Medulla oblongata (tissue), 1 donor: ENCODE results near the gene KBTBD2.
"Not testable (repeated sequence)": the region's sequence is repeated elsewhere in the genome, so short reads cannot be mapped to it uniquely, and the experiment has no call there.

Source experiments
- DNase-seq: peaks from one replicate; pipeline ENCODE4 v3.0.0-alpha.2; 2015; ENCODE audit errors: extremely low spot score

KBTBD2 gene

DNA sequence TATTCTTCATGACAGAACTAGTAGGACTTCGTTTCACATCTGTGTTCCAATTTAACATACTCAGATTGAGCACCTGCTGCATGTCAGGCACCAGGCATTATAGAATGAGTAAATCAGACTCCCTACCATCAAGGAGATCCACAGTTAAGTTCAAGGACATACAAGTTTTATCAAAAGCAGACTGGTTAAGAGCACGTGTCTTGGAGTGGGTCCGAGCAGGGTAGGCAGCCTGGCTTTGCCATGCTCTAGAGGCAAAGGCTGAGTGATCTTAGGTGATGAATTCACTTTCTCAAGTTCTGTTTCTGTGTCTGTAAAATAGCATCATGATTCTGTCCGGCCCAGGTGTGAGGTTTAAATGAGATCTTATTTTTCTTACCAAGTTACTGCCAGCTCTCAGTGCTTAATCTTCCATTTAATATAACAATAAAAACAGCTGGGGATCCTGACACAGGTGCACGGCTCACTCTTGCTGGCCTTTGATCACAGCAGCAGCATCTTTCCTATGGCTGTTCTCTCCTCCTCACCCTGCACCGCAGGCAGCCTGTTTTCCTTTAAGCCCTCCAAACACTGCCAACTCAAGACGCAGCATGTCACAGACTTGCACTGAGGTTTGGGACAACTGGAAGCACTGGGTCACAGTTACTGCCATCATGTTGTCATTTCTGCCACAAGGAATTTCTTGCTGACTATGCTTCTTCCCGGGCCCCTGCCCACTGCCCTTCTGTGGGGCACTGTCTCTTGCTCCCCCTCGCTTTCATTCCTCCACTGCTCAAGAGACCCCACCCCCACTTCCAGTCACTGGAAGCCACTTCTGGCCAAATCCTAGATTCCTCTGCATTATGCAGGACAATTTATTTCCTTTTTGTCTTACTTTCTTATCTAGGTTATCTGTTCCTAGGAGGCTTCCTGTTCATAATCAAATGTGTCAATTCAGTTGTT lies 35.5 kb downstream of the KBTBD2 start:
- DNase-seq: not testable (repeated sequence)

DNA sequence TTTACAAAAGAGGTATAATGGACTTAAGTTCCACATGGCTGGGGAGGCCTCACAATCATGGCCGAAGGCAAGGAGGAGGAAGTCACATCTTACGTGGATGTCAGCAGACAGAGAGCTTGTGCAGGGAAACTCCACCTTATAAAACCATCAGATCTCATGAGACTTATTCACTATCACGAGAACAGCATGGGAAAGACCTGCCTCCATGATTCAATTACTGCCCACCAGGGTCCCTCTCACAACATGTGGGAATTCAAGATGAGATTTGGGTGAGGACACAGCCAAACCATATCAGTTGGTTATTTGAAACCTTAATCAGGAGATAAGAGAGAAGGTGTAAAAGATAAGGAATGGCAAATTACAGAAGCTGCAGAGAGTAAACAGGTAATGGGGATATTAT lies 40.9 kb downstream of the KBTBD2 start:
- DNase-seq: not testable (repeated sequence)

DNA sequence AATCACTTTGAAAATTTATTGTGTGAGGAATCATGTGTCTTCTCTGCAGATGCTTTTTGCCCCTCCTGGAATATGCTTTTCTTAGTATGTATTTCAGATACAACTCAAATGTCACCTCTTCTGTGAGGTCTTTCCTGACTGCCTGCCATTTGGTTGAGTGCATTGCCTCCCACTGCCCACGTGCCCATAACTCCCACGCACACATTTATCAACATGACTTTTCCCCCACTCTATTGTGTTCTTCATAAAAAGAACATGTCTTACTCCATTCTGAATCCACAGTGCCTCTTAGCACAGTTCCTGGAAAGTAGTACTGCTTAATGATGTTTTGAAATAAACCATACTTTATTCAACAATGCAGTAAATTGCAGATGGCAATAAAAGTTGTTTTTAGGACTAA lies 42.9 kb downstream of the KBTBD2 start:
- DNase-seq: not testable (repeated sequence)

DNA sequence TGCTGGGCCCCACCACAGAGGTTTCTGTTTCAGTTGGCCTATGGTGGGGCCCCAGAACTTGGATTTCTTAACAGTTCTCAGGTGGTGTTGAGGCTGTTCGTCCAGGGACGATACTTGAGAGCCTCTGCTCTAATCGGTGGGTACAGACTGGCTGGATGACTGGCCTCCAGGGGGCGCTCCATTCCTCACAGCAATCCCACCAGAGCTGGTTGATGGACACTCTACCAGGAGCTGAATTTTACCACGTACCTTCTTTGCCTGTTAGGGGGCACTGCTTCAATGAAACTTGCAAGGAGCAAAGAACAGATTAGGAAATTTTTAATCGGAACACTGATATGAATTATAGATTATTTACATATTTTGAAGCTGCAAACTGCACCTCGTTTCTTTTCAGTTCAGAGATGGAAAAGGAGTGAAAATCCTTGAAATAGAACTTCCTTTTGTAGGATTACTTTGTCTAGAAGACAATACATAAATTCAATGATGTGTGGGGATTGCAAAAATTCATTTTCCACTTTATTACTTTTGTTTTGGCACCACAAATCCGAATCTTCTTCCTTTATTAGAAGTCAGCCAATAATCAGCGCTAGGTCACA lies 44.8 kb downstream of the KBTBD2 start:
- peak; percentile 93 for DNase-seq

DNA sequence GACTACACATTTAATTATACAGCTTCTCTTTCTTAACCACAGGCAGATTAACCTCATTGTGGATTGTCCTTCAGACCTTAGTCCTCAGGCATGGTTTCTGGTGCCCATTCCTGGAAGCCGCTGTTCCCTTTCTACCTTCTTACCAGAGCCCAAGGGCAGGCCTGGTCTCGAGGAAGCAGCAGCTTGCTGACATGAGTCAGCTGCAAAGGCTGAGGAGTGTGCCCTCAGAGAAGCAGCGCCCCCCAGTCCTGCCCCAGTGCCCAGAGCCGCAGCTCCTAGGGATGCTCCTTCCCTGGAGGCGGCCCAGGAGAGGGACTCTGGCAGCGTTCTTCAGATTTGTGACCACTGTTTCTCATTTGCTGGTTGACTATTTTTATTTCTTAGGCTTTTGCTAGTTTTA lies 46.8 kb downstream of the KBTBD2 start:
- not testable (repeated sequence) for DNase-seq

DNA sequence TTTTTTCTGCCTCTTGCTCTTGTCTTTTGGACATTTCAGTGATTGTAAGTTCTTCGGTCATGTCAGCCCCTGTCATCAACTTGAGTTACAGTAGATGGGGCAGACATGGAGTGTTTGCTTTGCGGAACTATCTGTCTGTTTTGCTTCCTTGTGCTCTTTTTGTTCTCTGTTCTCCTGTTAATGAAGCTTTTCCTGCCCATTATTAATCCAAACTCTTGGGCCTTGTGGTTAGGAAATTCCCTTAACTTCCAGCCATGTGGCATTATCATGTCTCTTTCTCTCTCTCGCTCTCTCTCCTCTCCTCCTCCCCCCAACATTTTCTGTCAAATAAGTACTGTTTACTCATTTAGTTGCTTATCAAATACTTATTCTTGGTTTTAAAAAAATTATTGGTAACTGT lies 47.8 kb downstream of the KBTBD2 start:
- DNase-seq: not testable (repeated sequence)

DNA sequence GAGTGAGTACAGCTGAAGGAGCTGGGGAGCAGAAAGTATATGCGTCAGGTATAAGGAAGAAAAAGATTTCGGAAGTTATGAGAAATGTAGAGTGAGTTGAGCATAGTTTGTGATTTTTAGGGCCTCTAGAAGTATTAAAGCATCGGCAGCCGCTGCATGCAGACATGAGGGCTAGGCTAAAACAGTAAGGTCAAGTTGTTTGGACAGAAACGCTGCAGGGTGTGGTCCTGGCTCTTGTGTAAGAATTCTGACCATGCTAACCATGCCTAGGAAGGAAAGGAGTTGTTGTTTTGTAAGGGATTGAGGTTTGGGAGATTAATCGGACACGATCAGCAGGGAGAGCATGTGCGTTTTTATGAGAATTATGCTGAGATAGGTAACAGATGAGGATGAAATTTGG lies 51.7 kb downstream of the KBTBD2 start:
- DNase-seq: not testable (repeated sequence)

DNA sequence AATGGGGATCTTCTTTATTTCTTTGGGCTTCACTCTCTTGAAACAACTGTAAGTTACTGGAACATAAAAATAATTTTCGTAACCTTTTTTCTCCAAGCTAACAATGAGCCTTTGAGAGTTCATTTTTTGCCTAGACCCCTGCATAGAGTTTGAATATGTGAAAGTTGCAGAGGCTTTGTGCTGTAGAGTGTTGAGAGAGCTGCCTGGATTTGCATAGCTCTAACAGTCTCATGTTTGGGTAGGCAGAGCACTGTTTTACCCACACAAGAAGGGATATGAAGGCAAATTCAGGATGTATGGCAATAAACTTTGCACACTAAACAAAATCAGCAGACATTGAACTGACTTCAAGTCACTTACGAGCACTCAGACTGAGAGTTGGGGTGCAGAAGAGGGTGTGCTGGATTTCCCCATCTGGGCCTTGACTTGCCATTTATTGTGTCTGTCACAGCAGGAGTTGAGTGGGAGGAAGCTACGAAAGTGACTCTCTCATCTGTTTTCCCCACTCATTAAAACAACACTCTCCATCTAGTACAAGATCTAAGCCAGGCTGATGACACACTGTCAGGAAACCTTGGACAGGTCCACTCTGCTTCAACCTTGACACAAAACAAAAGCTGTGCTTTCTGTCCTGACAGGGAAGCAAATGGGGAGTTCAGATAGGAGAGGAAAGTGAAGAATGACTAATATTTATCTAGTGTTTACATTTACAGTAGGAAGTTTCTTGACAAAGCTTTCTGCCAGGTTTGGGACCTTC lies 62.4 kb downstream of the KBTBD2 start:
- DNase-seq: not testable (repeated sequence)
